Activated CD4-positive, alpha-beta memory T cell treated with anti-CD3 and anti-CD28 coated beads, Interleukin-2, amount 10 ng/mL, durations not matched to agents 7 days and 5 days (primary cell): ENCODE results near the gene GEMIN7. TPM values are rescaled to one million over a fixed set of nuclear protein-coding genes. Genes with fewer than 3 reads are reported as not detected.
"Not testable (repeated sequence)": the region's sequence is repeated elsewhere in the genome, so short reads cannot be mapped to it uniquely, and the experiment has no call there.

ENCODE experiments used
- CTCF ChIA-PET: fragments of 350-600 bp; sonication (Branson Sonifier 250); formaldehyde crosslinking; loops from one replicate; lab custom pipeline; 2021; ENCODE audit warnings: antibody characterized with exemption, inconsistent platforms; lab: Charles Lee
- POLR2A ChIA-PET: fragments of 350-600 bp; sonication (Branson Sonifier 250); formaldehyde crosslinking; loops from one replicate; lab custom pipeline; 2021; ENCODE audit warnings: antibody characterized with exemption; lab: Charles Lee
- DNase-seq: peaks from one replicate; pipeline ENCODE4 v3.0.0-alpha.2; 2020
- H3K27ac Mint-ChIP-seq: one replicate; pipeline ENCODE4 v1.8.0; 2021; ENCODE audit warnings: mild to moderate bottlenecking, mixed read lengths
- H3K27me3 Mint-ChIP-seq: one replicate; pipeline ENCODE4 v1.8.0; 2021; ENCODE audit warnings: mixed read lengths
- H3K36me3 Mint-ChIP-seq: one replicate; pipeline ENCODE4 v1.8.0; 2021; ENCODE audit warnings: low read depth, mixed read lengths
- H3K4me1 Mint-ChIP-seq: one replicate; pipeline ENCODE4 v1.8.0; 2021; ENCODE audit warnings: mixed read lengths
- H3K4me3 Mint-ChIP-seq: one replicate; pipeline ENCODE4 v1.8.0; 2021; ENCODE audit warnings: mild to moderate bottlenecking, mixed read lengths
- H3K9me3 Mint-ChIP-seq: one replicate; pipeline ENCODE4 v1.8.0; 2021; ENCODE audit warnings: mixed read lengths
- total RNA-seq, 2 experiments: library from RNA; stranded (reverse); gene quantifications; one replicate each; pipeline ENCODE4 v1.2.3, GENCODE V29; 2021

GEMIN7 gene
- total RNA-seq, 2 experiments from 2014 or later = 31.7 to 35.5 TPM

GRCh38 chr19:45103156-45103507, 24.1 kb downstream of the GEMIN7 start:
- Mint-ChIP-seq H3K36me3 (no peaks in the 10 kb centered on the region), H3K4me3 (peak overlapping the region; percentile 51), H3K4me1 (peaks cover 33% of the 10 kb centered on the region), H3K9me3 (no peaks in the 10 kb centered on the region), H3K27me3 (no peaks in the 10 kb centered on the region), H3K27ac (no peak overlapping the region)
- CTCF ChIA-PET = interaction anchor here (1.0 to 1.1 kb wide), 2 partner anchors 23 to 28 kb away, joined by 3 read pairs; no protein-coding TSS in a partner anchor
- POLR2A ChIA-PET = interaction anchor here (0.7 to 2.0 kb wide), 5 partner anchors 11 to 101 kb away, joined by 3 to 18 read pairs (median 3); partner anchors contain the start of genes CLASRP and PPP1R37
- DNase-seq = peak; percentile 59

- DNase-seq = no peak
- POLR2A ChIA-PET = interaction anchor here (0.8 to 2.0 kb wide), 4 partner anchors 12 to 102 kb away, joined by 3 to 18 read pairs (median 4); partner anchors contain the start of genes CLASRP and PPP1R37
- H3K36me3 Mint-ChIP-seq = no peaks in the 10 kb centered on the region
- H3K4me1 Mint-ChIP-seq = peaks cover 33% of the 10 kb centered on the region
- CTCF ChIA-PET = interaction anchor here (1.0 to 1.1 kb wide), 2 partner anchors 22 to 27 kb away, joined by 3 read pairs; no protein-coding TSS in a partner anchor
- H3K9me3 Mint-ChIP-seq = no peaks in the 10 kb centered on the region
- H3K27ac Mint-ChIP-seq = peak overlapping the region; percentile 16
- peak overlapping the region; percentile 51 for H3K4me3 Mint-ChIP-seq
- no peaks in the 10 kb centered on the region for H3K27me3 Mint-ChIP-seq
These were observed 24.7 kb downstream of the GEMIN7 start for GRCh38 chr19:45103508-45104319.

GRCh38 chr19:45104658-45105349, 25.7 kb downstream of the GEMIN7 start:
- Mint-ChIP-seq H3K9me3 (no peaks in the 10 kb centered on the region), H3K4me3 (no peak overlapping the region), H3K36me3 (no peaks in the 10 kb centered on the region), H3K4me1 (peaks cover 31% of the 10 kb centered on the region), H3K27ac (peak overlapping the region; percentile 37), H3K27me3 (no peaks in the 10 kb centered on the region)
- ChIA-PET CTCF (interaction anchor here (1.4 to 1.7 kb wide), 2 partner anchors 13 to 62 kb away, joined by 3 read pairs; no protein-coding TSS in a partner anchor), POLR2A (interaction anchor here (1.1 kb wide), 1 partner anchor 12 kb away, joined by 6 read pairs; the partner anchor contains the start of gene PPP1R37)
- DNase-seq = no peak

- H3K4me3 Mint-ChIP-seq, H3K36me3 Mint-ChIP-seq, DNase-seq, H3K27ac Mint-ChIP-seq, H3K9me3 Mint-ChIP-seq, H3K27me3 Mint-ChIP-seq, POLR2A ChIA-PET: not testable (repeated sequence)
- CTCF ChIA-PET = interaction anchor here (1.4 to 1.7 kb wide), 2 partner anchors 14 to 64 kb away, joined by 3 read pairs; no protein-coding TSS in a partner anchor
- H3K4me1 Mint-ChIP-seq = peaks cover 34% of the 10 kb centered on the region
These were observed 27.3 kb downstream of the GEMIN7 start for GRCh38 chr19:45106363-45106762.

GRCh38 chr19:45107621-45108150, 28.6 kb downstream of the GEMIN7 start:
- no peak for DNase-seq
- no peak overlapping the region for H3K27ac Mint-ChIP-seq
- no peaks in the 10 kb centered on the region for H3K9me3 Mint-ChIP-seq
- H3K27me3 Mint-ChIP-seq = no peaks in the 10 kb centered on the region
- ChIA-PET CTCF (interaction anchor here (1.2 kb wide), 1 partner anchor 48 kb away, joined by 4 read pairs; no protein-coding TSS in a partner anchor), POLR2A (no interaction called here)
- H3K4me1 Mint-ChIP-seq = peaks cover 31% of the 10 kb centered on the region
- no peaks in the 10 kb centered on the region for H3K36me3 Mint-ChIP-seq
- H3K4me3 Mint-ChIP-seq = no peak overlapping the region

GRCh38 chr19:45110851-45111266, 31.8 kb downstream of the GEMIN7 start:
- H3K27me3 Mint-ChIP-seq = no peaks in the 10 kb centered on the region
- H3K36me3 Mint-ChIP-seq = no peaks in the 10 kb centered on the region
- CTCF ChIA-PET = interaction anchor here (1.2 kb wide), 1 partner anchor 15 kb away, joined by 4 read pairs; no protein-coding TSS in a partner anchor

GRCh38 chr19:45112111-45112827, 33.2 kb downstream of the GEMIN7 start:
- Mint-ChIP-seq H3K9me3 (no peaks in the 10 kb centered on the region), H3K4me3 (no peak overlapping the region), H3K27me3 (no peaks in the 10 kb centered on the region), H3K27ac (no peak overlapping the region), H3K4me1 (peaks cover 25% of the 10 kb centered on the region), H3K36me3 (no peaks in the 10 kb centered on the region)
- POLR2A ChIA-PET = interaction anchor here (1.3 kb wide), 2 partner anchors 11 to 20 kb away, joined by 3 to 6 read pairs; partner anchors contain the start of gene PPP1R37
- CTCF ChIA-PET = no interaction called here
- no peak for DNase-seq

More at GRCh38 chr19:45110851-45111266, 31.8 kb downstream of the GEMIN7 start:
- POLR2A ChIA-PET = no interaction called here
- no peak for DNase-seq
- Mint-ChIP-seq H3K9me3 (no peaks in the 10 kb centered on the region), H3K4me3 (no peak overlapping the region), H3K27ac (no peak overlapping the region), H3K4me1 (peaks cover 11% of the 10 kb centered on the region)

- ChIA-PET CTCF (interaction anchor here (0.5 to 1.4 kb wide), 2 partner anchors 21 to 1459 kb away, joined by 3 to 4 read pairs; no protein-coding TSS in a partner anchor), POLR2A (interaction anchor here (1.0 to 1.3 kb wide), 2 partner anchors 21 to 35 kb away, joined by 3 to 6 read pairs; partner anchors contain the start of genes GEMIN7 and PPP1R37)
- no peak for DNase-seq
- no peaks in the 10 kb centered on the region for H3K9me3 Mint-ChIP-seq
- H3K4me3 Mint-ChIP-seq = no peak overlapping the region
- H3K27me3 Mint-ChIP-seq = no peaks in the 10 kb centered on the region
- H3K4me1 Mint-ChIP-seq = peaks cover 27% of the 10 kb centered on the region
- H3K27ac Mint-ChIP-seq = no peak overlapping the region
- H3K36me3 Mint-ChIP-seq = no peaks in the 10 kb centered on the region
These were observed 34.6 kb downstream of the GEMIN7 start for GRCh38 chr19:45113628-45114027.

- H3K4me1 Mint-ChIP-seq = peaks cover 29% of the 10 kb centered on the region
- CTCF ChIA-PET = interaction anchor here (1.4 kb wide), 1 partner anchor 22 kb away, joined by 3 read pairs; no protein-coding TSS in a partner anchor
- no peaks in the 10 kb centered on the region for H3K9me3 Mint-ChIP-seq
- H3K27ac Mint-ChIP-seq = no peak overlapping the region
- POLR2A ChIA-PET = interaction anchor here (1.0 kb wide), 1 partner anchor 35 kb away, joined by 3 read pairs; the partner anchor contains the start of gene GEMIN7
- DNase-seq = no peak
- H3K27me3 Mint-ChIP-seq = no peaks in the 10 kb centered on the region
- no peaks in the 10 kb centered on the region for H3K36me3 Mint-ChIP-seq
- no peak overlapping the region for H3K4me3 Mint-ChIP-seq
These were observed 35.1 kb downstream of the GEMIN7 start for GRCh38 chr19:45114116-45114515.

GRCh38 chr19:45115809-45116615, 37.0 kb downstream of the GEMIN7 start:
- CTCF ChIA-PET = no interaction called here
- H3K36me3 Mint-ChIP-seq = no peaks in the 10 kb centered on the region
- H3K4me3 Mint-ChIP-seq = no peak overlapping the region
- POLR2A ChIA-PET = interaction anchor here (2.7 kb wide), 1 partner anchor 24 kb away, joined by 10 read pairs; the partner anchor contains the start of gene PPP1R37
- H3K4me1 Mint-ChIP-seq = peaks cover 32% of the 10 kb centered on the region
- DNase-seq = no peak
- no peaks in the 10 kb centered on the region for H3K27me3 Mint-ChIP-seq
- H3K27ac Mint-ChIP-seq = no peak overlapping the region
- no peaks in the 10 kb centered on the region for H3K9me3 Mint-ChIP-seq

GRCh38 chr19:45117167-45117594, 38.1 kb downstream of the GEMIN7 start:
- peak; percentile 39 for DNase-seq
- Mint-ChIP-seq H3K36me3 (no peaks in the 10 kb centered on the region), H3K4me3 (no peak overlapping the region), H3K9me3 (no peaks in the 10 kb centered on the region), H3K27me3 (no peaks in the 10 kb centered on the region), H3K27ac (peak overlapping the region; percentile 52), H3K4me1 (peaks cover 43% of the 10 kb centered on the region)
- ChIA-PET CTCF (interaction anchor here (1.6 kb wide), 1 partner anchor 9 kb away, joined by 11 read pairs; no protein-coding TSS in a partner anchor), POLR2A (interaction anchor here (1.2 to 2.7 kb wide), 2 partner anchors 14 to 25 kb away, joined by 3 to 10 read pairs; partner anchors contain the start of gene PPP1R37)
